ENCODE results near the gene ITPR2.
"Not testable (repeated sequence)": the region's sequence is repeated elsewhere in the genome, so short reads cannot be mapped to it uniquely, and the experiment has no call there.

The ITPR2 gene

DNA sequence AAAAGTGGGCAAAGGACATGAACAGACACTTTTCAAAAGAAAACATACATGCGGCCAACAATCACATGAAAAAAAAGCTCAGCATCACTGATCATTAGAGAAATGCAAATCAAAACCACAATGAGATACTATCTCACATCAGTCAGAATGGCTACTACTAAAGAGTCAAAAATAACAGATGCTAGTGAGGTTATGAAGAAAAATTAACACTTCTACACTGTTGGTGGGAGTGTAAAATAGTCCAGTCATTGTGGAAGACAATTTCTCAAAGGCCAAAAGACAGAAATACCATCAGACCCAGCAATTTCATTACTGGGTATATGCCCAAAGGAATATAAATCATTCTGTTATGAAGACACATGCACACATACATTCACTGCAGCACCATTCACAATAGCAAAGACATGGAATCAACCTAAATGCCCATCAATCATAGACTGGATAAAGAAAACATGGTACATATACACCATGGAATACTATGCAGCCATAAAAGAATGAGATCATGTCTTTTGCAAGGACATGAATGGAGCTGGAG lies 103.8 kb downstream of the ITPR2 start:
- not testable (repeated sequence) for DNase-seq (ENCODE audit: low read depth in 2 of 2)

- no peak for DNase-seq (ENCODE audit: low read depth in 2 of 2)
Measured at GRCh38 chr12:26728205-26729050, 104.6 kb downstream of the ITPR2 start.

GRCh38 chr12:26727482-26728204 lies 105.4 kb downstream of the ITPR2 start:
- no peak for DNase-seq (ENCODE audit: low read depth in 2 of 2)

GRCh38 chr12:26726956-26727355 lies 106.0 kb downstream of the ITPR2 start:
- DNase-seq (ENCODE audit: low read depth in 2 of 2): no peak

GRCh38 chr12:26725276-26725916 lies 107.6 kb downstream of the ITPR2 start:
- DNase-seq (ENCODE audit: low read depth in 2 of 2): no peak

DNA sequence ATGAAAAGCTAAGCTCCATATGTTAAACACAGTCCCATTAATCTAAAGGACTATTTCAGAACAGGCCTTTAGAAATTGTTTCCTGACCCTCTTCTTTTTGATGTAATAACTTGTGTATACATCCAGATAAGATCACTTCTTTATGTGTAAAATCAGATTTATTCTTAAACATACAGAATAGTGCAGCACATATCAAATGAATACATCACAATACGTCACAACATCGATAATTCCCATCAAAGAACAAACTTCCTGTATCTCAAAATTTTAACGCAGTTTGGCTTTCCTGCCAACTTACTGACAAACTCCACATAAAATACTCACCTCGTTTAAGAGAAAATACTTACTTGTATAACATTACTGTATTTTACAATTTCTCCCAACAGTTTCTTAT lies 108.7 kb downstream of the ITPR2 start:
- no peak for DNase-seq (ENCODE audit: low read depth in 2 of 2)

GRCh38 chr12:26723379-26724308 lies 109.3 kb downstream of the ITPR2 start:
- no peak for DNase-seq (ENCODE audit: low read depth in 2 of 2)

DNA sequence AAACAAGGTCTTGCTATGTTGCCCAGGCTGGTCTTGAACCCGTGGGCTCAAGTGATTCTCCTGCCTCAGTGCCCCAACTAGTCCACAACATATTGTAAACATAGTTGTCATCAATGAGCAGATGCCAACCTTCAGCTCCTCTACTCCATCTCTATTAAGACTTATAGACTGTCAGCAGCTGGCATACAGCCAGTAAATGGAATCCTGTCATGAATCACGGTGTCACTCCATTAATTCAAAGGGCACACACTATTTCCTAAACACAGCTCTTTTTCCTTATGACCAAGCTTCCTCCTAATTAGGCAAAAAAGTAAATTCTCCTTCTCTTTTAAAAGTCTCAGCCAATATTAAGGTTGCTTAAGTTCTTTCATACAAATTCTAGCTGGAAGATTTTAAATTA lies 111.2 kb downstream of the ITPR2 start:
- DNase-seq (ENCODE audit: low read depth in 2 of 2): no peak

DNA sequence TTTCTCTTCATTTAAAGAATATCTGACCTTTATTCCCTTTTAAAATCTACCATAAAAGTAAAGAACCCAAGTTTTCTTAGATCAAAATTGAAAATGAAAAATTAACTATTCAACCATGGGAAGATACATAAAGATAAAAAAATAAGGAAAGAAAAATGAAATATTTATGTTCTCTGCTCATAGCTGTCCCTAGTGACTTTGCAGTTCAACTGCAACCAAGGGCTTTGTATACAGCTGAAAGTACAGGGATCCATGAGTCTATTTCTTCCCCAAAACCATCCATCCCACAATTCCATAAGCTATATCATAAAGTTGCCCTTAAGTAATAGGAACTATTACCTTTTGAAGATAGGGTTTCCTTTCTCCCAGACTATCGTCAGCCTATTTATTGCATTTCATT lies 113.1 kb downstream of the ITPR2 start:
- no peak for DNase-seq (ENCODE audit: low read depth in 2 of 2)

GRCh38 chr12:26717757-26718156 lies 115.2 kb downstream of the ITPR2 start:
- no peak for DNase-seq (ENCODE audit: low read depth in 2 of 2)

GRCh38 chr12:26715232-26715631 lies 117.8 kb downstream of the ITPR2 start:
- no peak for DNase-seq (ENCODE audit: low read depth in 2 of 2)

DNA sequence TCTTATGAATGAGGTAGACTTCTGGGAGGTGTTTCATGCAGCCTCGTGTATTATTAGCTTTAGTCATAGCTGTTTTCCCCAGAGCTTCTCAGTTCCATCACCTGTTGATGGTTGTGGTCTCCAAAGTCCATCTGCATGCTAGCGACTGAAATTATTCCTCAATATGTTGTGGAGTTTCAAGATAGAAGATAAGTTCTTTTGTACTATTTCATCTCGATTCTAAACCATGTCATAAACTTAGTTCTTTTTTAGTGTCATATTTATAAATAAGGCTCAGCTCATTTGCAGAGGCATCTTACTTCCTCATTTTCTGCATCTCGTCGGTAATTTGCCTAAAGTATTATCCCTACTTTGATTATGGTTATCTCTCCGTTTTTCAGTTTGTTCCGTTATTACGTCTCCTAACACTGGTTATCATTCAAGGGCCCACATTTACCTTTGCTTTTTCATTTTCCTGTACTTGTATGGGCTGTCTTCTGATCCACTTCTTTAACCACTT lies 119.1 kb downstream of the ITPR2 start:
- DNase-seq (ENCODE audit: low read depth in 2 of 2): no peak

- DNase-seq (ENCODE audit: low read depth in 2 of 2): no peak
Measured at GRCh38 chr12:26712892-26713291, 120.1 kb downstream of the ITPR2 start.

DNA sequence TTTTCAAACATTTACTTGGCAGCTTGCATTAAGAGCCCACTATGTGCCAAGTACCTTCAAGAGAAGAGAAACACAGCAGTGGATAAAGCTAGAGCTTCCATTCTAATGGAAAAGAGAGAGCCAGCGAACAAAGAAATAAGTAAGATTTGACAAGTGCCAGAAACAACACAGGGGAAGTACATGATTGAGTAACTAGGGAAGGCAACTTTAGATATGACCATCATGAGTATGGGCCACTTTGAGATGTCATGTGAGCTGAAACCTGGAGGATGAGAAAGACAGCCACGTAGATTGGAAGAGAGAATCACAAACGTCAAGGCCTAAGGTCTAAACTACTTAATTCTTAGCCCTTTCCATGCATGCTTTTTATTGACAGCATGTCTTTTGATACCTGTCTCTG lies 121.4 kb downstream of the ITPR2 start:
- no peak for DNase-seq (ENCODE audit: low read depth in 2 of 2)

GRCh38 chr12:26711072-26711471 lies 121.9 kb downstream of the ITPR2 start:
- no peak for DNase-seq (ENCODE audit: low read depth in 2 of 2)

DNA sequence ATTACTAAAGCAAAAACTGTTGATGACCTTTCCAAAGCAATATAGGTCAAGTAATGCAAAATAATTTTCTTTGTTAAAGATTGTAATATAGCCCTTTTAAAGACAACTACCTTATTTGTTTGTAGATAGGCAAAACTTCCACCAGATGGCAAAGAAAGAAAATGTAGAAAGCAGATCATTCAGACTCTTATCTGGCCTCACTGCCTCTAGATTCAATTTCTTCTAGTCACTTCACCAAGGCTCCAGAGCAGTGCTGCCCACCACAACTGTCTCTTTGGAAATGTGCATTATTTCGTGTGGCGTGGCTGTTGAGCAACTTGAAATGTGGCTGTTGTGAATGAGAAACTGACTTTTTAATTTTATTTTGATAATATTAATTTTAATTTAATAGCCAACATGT lies 127.1 kb downstream of the ITPR2 start:
- no peak for DNase-seq (ENCODE audit: low read depth in 2 of 2)

- DNase-seq (ENCODE audit: low read depth in 2 of 2): no peak
Measured at GRCh38 chr12:26704684-26705460, 128.1 kb downstream of the ITPR2 start.

- DNase-seq (ENCODE audit: low read depth in 2 of 2): no peak
Measured at GRCh38 chr12:26704214-26704613, 128.8 kb downstream of the ITPR2 start.

- no peak for DNase-seq (ENCODE audit: low read depth in 2 of 2)
Measured at GRCh38 chr12:26702741-26703140, 130.3 kb downstream of the ITPR2 start.

DNA sequence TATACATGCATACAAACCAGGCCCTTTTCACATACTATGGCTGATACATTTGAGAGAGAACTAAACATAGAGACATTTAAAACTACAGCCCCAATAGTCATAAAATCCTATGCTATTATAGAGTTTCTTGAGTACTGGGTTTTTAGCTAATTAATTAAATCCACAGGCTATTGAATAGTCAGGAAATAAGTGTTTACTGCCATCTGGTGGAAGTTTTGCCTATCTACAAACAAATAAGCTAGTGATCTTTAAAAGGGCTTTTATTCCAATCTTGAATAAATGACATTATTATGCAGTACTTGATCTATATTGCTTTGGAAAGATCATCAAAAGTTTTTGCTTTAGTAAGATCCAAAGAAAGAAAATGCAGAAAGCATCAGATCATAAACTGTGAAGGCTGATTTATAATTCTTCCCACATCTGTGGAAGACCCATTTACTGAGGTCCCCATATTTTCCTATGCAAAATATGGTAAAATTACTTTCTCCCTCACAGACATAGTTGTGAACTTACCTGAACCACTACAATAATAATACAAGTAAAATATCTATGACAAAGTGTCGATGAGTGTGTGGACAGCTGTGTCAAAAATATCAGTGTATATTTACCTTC lies 131.3 kb downstream of the ITPR2 start:
- no peak for DNase-seq (ENCODE audit: low read depth in 2 of 2)
